SK-N-SH treated with all-trans-retinoic acid at 6 μM for 48 hours (cell line): ENCODE measurements around the gene TATDN3.

Source experiments
- ATAC-seq: fragments of 200-7000 bp; cut with Tn5 transposase; 3 replicates; pipeline ENCODE4 v1.9.1; 2020; ENCODE audit warnings: mild to moderate bottlenecking, moderate library complexity
- ARNTL ChIP-seq: fragments of 450-650 bp; formaldehyde crosslinking; IDR thresholded peaks from 2 replicates; pipeline ENCODE4 v1.5.0; 2020; ENCODE audit warnings: low read depth, mild to moderate bottlenecking, moderate library complexity, borderline replicate concordance
- BACH2 ChIP-seq: fragments of 250-450 bp; sonication (Bioruptor Pico); IDR thresholded peaks from 2 replicates; pipeline ENCODE4 v1.9.0; 2021; ENCODE audit warnings: mild to moderate bottlenecking, borderline replicate concordance
- CREB5 ChIP-seq: fragments of 250-450 bp; sonication (Bioruptor Pico); IDR thresholded peaks from 2 replicates; pipeline ENCODE4 v1.5.1; 2020; ENCODE audit warnings: low read depth, mild to moderate bottlenecking, moderate library complexity
- CSDC2 ChIP-seq: fragments of 250-450 bp; sonication (Bioruptor Pico); IDR thresholded peaks from 2 replicates; pipeline ENCODE4 v1.5.0; 2020; ENCODE audit warnings: mild to moderate bottlenecking, moderate library complexity
- CSRNP3 ChIP-seq: fragments of 250-450 bp; sonication (Bioruptor Pico); IDR thresholded peaks from 2 replicates; pipeline ENCODE4 v1.5.1; 2021; ENCODE audit warnings: mild to moderate bottlenecking, moderate library complexity
- ESRRG ChIP-seq: fragments of 250-450 bp; sonication (Bioruptor Pico); IDR thresholded peaks from 2 replicates; pipeline ENCODE4 v1.6.1; 2021; ENCODE audit warnings: mild to moderate bottlenecking
- ISL1 ChIP-seq: fragments of 250-450 bp; sonication (Bioruptor Pico); IDR thresholded peaks from 2 replicates; pipeline ENCODE4 v2.1.2; 2022; ENCODE audit warnings: mild to moderate bottlenecking, moderate library complexity
- PATZ1 ChIP-seq: fragments of 250-450 bp; sonication (Bioruptor Pico); IDR thresholded peaks from 2 replicates; pipeline ENCODE4 v1.8.0; 2020; ENCODE audit warnings: mild to moderate bottlenecking, moderate library complexity, borderline replicate concordance
- POU6F1 ChIP-seq: fragments of 250-450 bp; sonication (Bioruptor Pico); IDR thresholded peaks from 2 replicates; pipeline ENCODE4 v1.8.0; 2021; ENCODE audit warnings: low read depth, mild to moderate bottlenecking, moderate library complexity, borderline replicate concordance
- RARB ChIP-seq: fragments of 250-450 bp; sonication (Bioruptor Pico); IDR thresholded peaks from 2 replicates; pipeline ENCODE4 v1.8.0; 2021; ENCODE audit warnings: mild to moderate bottlenecking, moderate library complexity
- SNAI2 ChIP-seq: fragments of 250-450 bp; sonication (Bioruptor Pico); IDR thresholded peaks from 2 replicates; pipeline ENCODE4 v1.5.0; 2020; ENCODE audit warnings: mild to moderate bottlenecking, moderate library complexity
- TCF4 ChIP-seq: fragments of 250-450 bp; sonication (Bioruptor Pico); IDR thresholded peaks from 2 replicates; pipeline ENCODE4 v1.8.0; 2021; ENCODE audit warnings: mild to moderate bottlenecking, moderate library complexity, borderline replicate concordance
- TOX ChIP-seq: fragments of 250-450 bp; sonication (Bioruptor Pico); IDR thresholded peaks from 2 replicates; pipeline ENCODE4 v1.8.0; 2021; ENCODE audit warnings: mild to moderate bottlenecking, moderate library complexity, borderline replicate concordance
- TSHZ2 ChIP-seq: fragments of 250-450 bp; sonication (Bioruptor Pico); IDR thresholded peaks from 2 replicates; pipeline ENCODE4 v1.5.0; 2020; ENCODE audit warnings: mild to moderate bottlenecking, moderate library complexity
- ZC3H10 ChIP-seq: fragments of 250-450 bp; sonication (Bioruptor Pico); IDR thresholded peaks from 2 replicates; pipeline ENCODE4 v1.5.1; 2021; ENCODE audit warnings: mild to moderate bottlenecking, moderate library complexity
- ZFP3 ChIP-seq: fragments of 250-450 bp; sonication (Bioruptor Pico); IDR thresholded peaks from 2 replicates; pipeline ENCODE4 v1.5.0; 2020; ENCODE audit warnings: mild to moderate bottlenecking, moderate library complexity
- ZFP30 ChIP-seq: fragments of 450-650 bp; formaldehyde crosslinking; IDR thresholded peaks from 2 replicates; pipeline ENCODE4 v1.5.0; 2022; ENCODE audit warnings: mild to moderate bottlenecking, moderate library complexity
- ZNF565 ChIP-seq: fragments of 450-650 bp; formaldehyde crosslinking; conservative IDR thresholded peaks from 2 replicates; pipeline ENCODE4 v1.5.0; 2020; ENCODE audit warnings: low read depth, mild to moderate bottlenecking, moderate library complexity
- ZNF70 ChIP-seq: fragments of 450-650 bp; formaldehyde crosslinking; IDR thresholded peaks from 2 replicates; pipeline ENCODE4 v1.5.0; 2020; ENCODE audit warnings: mild to moderate bottlenecking, moderate library complexity
- ZNF8 ChIP-seq: fragments of 450-650 bp; formaldehyde crosslinking; IDR thresholded peaks from 2 replicates; pipeline ENCODE4 v1.5.0; 2020; ENCODE audit warnings: mild to moderate bottlenecking, moderate library complexity

Gene TATDN3

GRCh38 chr1:212785871-212786270 is 5.8 kb upstream of the TATDN3 start:
- no peak for ATAC-seq
- TF ChIP-seq POU6F1 (CRISPR knock-in tag) = no peak
- no peak for TF ChIP-seq ZNF565 (CRISPR knock-in tag)

GRCh38 chr1:212791261-212791675 is 426 bp upstream of the TATDN3 start:
- TF ChIP-seq CREB5 (CRISPR knock-in tag) (no peak), PATZ1 (CRISPR knock-in tag) (no peak), POU6F1 (CRISPR knock-in tag) (no peak), ZFP30 (CRISPR knock-in tag) (no peak), TSHZ2 (no peak), TOX (CRISPR knock-in tag) (no peak), TCF4 (CRISPR knock-in tag) (no peak), ZNF70 (CRISPR knock-in tag) (no peak), ZNF8 (CRISPR knock-in tag) (no peak), ZC3H10 (no peak), ISL1 (no peak), CSDC2 (no peak), ARNTL (CRISPR knock-in tag) (no peak), CSRNP3 (no peak), ZNF565 (CRISPR knock-in tag) (no peak), SNAI2 (CRISPR knock-in tag) (no peak), ZFP3 (CRISPR knock-in tag) (no peak)
- TF ChIP-seq, all 23 proteins: peak for 0

GRCh38 chr1:212792396-212792908 is 758 bp downstream of the TATDN3 start:
- peak; percentile 4 for ATAC-seq
- TF ChIP-seq ZNF70 (CRISPR knock-in tag) (no peak), RARB (CRISPR knock-in tag) (no peak), TSHZ2 (no peak), ZC3H10 (no peak), BACH2 (CRISPR knock-in tag) (no peak), PATZ1 (CRISPR knock-in tag) (no peak), SNAI2 (CRISPR knock-in tag) (no peak), ZNF8 (CRISPR knock-in tag) (no peak), ESRRG (CRISPR knock-in tag) (no peak), CREB5 (CRISPR knock-in tag) (no peak)

More at GRCh38 chr1:212791261-212791675, 426 bp upstream of the TATDN3 start:
- ATAC-seq = peak; percentile 82
